Measurements from ENCODE around the gene SLC35F3. TPM values are rescaled to one million over a fixed set of nuclear protein-coding genes. Genes with fewer than 3 reads are reported as not detected.

The SLC35F3 gene
- polyA plus RNA-seq, 3 donors = 0.42 to 0.75 (median 0.69) TPM

- no peak for DNase-seq (ENCODE audit: low read depth in 3 of 3, low spot score in 2 of 3)
These were observed 61.4 kb downstream of the SLC35F3 start for GRCh38 chr1:233965856-233966255.

DNA sequence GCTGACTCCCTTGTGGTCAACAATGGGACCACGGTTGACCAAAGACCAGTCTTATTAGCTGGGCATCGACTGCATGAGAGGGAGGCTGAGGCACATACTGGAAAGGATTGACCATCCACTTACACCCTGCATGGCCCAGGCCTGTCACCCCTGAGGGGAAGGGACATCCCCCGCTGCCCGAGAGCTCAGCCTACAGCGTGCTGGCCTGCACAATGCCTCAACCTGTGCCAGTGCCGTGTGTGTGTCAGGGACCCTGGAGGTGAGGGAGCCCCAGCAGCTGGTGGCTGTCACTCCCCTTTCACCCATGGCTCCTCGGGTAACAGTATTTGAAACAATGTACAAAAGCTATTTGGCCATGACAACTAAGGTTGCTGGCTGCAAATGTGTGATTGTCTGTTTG is 67.3 kb downstream of the SLC35F3 start:
- DNase-seq (ENCODE audit: low read depth in 3 of 3, low spot score in 2 of 3) = no peak

- no peak for DNase-seq (ENCODE audit: low read depth in 3 of 3, low spot score in 2 of 3)
These were observed 68.1 kb downstream of the SLC35F3 start for GRCh38 chr1:233972563-233972950.

DNA sequence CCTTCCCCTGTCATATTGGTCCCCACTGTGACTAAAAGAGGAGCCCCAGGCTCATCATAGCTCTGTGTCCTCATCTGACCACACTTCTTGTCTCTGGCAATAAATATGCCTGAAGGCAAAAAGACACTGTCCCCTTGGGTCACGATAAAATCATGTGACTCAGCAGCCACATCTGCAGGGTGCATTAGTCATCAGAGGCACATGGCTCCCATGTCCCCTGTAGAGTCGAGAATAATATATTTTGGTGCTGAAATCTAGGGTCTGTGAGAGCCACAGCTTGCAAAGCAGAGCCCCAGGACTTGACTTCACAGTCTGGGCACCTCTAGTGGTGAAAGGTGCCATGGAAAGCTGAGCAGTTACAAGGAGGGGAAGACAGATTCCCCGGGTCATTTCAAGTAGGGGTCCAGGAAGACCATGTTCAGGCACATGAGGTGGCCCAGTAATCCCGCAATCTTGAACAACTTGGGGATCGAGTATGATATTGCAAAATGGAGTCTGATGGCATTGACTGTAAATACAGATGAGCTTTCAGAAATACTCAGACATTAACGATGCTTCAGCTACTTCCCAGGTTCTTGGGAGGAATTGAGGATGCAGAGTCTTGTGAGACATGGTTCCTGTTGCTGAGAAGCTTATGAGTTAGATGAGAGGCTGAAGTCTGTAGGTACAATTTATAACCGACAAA is 68.6 kb downstream of the SLC35F3 start:
- no peak for DNase-seq (ENCODE audit: low read depth in 3 of 3, low spot score in 2 of 3)

DNA sequence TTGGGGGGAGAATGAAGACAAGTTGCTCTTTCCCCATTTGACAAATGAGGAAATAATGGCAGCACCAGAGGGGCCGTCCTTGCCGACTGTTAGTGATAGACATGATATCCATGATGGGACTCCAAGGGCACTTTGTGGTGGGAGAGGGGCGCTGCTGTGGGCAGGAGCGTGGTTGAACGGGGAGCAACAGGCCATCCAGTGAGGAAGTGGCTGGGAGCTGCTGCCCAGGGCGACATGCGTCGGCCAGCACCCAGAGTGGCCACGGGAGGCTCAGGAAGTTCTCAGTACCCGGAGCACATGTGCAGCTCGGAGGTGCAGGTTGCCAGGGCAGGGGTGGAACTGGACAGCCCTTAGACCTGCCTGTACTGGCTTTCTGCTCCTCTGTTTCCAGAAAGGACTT is 71.0 kb downstream of the SLC35F3 start:
- no peak for DNase-seq (ENCODE audit: low read depth in 3 of 3, low spot score in 2 of 3)

DNA sequence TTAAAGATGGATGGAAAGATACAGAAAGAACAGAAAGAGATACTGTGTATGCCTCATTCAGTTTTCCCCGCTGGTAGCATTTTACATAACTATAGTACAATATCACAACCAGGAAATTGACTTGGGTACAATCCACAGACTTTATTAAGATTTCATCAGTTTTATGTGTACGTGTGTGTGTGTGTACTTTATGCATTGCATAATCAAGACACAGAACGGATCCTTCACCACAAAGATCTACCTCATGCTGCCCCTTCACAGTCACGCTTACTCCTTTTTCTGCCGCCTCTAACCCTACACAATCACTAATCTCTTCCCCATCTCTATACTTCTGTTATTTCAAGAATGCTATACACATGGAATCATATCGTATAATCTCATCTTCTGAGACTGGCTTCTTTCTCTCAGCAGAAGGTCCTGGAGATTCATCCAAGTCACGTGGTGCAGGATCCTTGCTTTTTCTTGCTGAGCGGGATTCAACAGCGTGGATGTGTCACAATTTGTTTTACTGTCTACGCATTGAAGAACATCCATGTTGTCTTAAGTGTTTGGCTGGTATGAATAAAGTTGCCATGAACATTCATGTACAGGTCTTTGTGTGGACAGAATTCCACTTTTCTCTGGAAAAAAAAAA is 76.7 kb downstream of the SLC35F3 start:
- DNase-seq (ENCODE audit: low read depth in 3 of 3, low spot score in 2 of 3) = no peak

DNA sequence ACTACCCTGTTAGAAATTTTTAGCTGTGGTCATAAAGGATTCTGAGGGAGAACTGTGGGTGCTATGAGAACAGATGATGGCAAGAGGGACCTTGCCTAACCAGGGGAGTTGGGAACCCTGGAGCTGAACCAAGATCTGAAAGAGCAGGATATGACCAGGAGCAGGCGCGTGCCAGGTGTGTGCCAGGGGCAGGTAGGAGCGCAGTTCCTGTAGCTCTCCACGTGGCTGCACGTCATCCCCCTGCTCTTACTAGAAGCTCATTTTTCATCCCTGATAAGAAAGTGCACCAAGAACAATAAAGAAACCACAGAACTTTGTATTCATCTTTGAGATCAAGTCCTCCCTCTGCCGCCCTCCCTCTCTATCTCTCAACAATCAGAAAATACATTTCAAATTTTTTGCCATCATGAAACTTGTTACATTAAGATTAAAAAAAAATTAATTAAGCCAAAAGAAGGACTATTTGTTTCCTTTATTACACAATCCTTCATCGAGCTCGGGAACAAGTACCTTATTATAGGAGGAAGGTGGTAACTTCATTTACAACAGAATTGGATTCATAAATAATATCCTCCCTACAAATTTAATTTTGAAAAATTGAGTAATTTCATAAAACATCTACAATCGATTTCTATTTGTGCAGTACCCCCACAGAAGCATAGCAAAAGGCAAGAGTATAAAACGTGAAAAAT is 78.5 kb downstream of the SLC35F3 start:
- no peak for DNase-seq (ENCODE audit: low read depth in 3 of 3, low spot score in 2 of 3)

DNA sequence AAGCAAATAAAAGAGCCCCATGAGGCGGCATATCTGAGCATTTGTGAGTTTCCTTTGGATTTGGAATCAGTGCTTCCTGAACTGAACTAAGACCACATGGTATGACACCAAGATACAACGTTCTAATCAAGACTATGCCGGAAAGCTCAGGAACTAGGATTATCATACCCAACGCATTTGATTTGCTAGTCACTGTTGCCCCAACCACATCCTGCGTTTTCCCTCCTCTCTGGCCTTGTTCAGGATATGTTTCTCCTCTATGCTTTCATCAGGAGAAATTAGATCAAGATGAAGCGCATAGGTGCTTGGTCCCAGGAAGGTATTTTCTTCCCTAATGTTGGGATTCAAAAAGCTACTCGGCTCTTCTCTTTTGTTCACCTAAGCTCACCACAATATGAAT is 79.3 kb downstream of the SLC35F3 start:
- DNase-seq (ENCODE audit: low read depth in 3 of 3, low spot score in 2 of 3) = no peak

GRCh38 chr1:233988963-233989696 is 84.7 kb downstream of the SLC35F3 start:
- no peak for DNase-seq (ENCODE audit: low read depth in 3 of 3, low spot score in 2 of 3)

DNA sequence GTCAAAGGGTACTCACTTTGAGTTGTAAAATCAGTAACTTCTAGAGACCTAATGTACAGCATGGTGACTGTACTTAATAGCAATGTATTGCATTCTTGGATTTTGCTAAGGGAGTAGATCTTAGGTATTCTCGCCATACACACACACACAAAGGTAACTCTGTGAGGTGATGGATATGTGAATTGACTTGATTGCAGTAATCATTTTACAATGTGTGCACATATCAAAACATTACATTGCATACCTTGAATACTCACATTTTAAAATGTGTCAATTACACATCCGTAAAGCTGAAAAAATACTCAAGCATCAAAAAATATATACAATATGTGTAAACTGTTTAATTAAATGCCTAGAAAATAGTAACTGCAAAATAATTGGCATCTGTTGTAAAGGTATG is 86.0 kb downstream of the SLC35F3 start:
- no peak for DNase-seq (ENCODE audit: low read depth in 3 of 3, low spot score in 2 of 3)

DNA sequence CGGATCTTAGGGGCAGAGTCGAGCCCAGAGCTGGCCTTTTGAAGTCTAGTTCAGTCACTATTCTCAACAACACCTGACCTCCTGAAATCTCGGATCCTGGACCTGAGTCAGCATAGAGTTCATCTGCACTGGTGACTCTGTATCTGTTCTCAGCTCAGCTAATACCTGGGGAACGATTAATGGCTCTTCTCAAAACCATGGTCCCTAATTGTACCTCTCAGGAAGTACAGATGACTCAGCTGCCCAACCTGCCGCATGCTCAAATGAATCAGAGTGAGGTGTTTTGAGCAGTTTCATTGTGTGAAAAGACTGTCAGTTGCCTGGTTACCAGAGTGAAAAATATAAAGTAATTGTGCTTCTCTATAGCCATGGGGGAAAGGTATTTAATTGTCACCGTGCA is 89.2 kb downstream of the SLC35F3 start:
- DNase-seq (ENCODE audit: low read depth in 3 of 3, low spot score in 2 of 3) = no peak

DNA sequence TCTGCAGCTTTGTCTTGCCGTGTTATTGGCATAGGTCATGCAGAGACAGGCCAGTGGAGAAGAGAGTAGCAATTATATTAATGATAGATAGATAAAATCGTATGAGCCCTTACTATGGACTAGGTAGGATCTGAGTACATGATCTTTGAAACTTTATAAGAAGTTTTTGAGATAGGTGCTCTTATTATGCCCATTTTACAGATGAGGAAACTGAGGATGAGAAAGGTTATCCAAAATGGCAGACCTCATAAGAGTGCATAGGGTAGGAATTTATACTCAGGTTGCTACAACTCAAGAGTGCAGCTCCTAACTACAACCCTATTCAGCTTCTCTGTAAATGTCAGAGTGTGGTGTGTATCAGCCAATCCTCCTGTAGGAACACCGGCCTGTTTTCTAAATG is 89.6 kb downstream of the SLC35F3 start:
- no peak for DNase-seq (ENCODE audit: low read depth in 3 of 3, low spot score in 2 of 3)

DNA sequence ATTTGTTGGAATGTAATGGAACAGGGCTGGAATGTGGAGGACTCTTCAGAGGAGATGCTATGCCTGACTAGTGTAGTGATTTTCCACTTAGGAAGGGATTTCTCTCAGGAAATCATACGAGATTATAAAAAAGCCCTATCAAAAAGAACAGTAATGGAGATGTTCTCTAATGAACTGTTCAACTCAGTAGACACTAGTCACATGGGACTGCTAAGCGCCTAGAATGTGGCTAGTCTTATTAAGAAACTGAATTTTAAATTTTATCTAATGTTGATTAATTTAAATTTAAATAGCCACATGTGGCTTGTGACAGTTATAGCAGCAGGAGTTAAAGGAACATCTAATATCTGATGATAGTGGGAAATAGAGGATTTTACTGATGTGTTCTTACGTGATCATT is 94.0 kb downstream of the SLC35F3 start:
- DNase-seq (ENCODE audit: low read depth in 3 of 3, low spot score in 2 of 3) = no peak

DNA sequence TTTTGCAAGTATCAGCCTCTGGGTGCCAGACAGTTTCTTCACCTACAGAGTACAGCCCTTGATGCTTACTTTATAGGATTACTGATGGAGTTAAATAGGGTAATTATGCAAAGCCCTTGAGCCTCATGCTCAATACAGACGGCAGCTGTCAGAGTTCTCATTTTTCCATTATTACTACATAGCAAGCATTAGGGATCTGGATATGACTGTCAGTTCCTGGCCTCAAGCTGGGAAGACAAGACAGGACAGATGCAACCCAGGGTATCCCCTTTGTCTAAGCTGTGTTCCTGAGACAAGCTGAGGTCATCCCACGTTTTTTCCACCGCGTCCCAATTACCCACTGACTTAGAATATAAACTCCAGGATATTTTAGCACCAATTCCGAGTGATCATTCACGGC is 94.4 kb downstream of the SLC35F3 start:
- DNase-seq (ENCODE audit: low read depth in 3 of 3, low spot score in 2 of 3) = no peak

GRCh38 chr1:234000557-234001041 is 96.1 kb downstream of the SLC35F3 start:
- DNase-seq (ENCODE audit: low read depth in 3 of 3, low spot score in 2 of 3) = no peak

DNA sequence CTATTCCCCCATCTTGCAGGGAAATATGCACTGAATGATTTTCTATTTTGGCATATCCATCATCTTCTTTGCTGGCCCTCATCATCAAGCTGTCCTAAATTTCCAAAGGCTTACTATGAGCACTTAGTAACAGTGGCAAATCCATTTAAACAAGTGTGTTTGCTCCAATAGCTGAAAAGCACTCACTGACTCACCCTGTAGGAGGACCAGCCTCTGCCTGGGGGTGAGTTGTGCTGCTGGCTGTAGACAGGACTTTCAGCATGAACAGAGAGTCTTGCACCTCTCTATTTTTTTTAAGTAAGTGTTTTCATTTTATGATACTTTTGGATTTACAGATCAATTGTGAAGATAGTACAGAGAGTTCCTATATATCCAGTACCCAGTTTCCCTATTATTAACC is 97.3 kb downstream of the SLC35F3 start:
- DNase-seq (ENCODE audit: low read depth in 3 of 3, low spot score in 2 of 3) = no peak

GRCh38 chr1:234004591-234004990 is 100.1 kb downstream of the SLC35F3 start:
- DNase-seq (ENCODE audit: low read depth in 3 of 3, low spot score in 2 of 3) = no peak

DNA sequence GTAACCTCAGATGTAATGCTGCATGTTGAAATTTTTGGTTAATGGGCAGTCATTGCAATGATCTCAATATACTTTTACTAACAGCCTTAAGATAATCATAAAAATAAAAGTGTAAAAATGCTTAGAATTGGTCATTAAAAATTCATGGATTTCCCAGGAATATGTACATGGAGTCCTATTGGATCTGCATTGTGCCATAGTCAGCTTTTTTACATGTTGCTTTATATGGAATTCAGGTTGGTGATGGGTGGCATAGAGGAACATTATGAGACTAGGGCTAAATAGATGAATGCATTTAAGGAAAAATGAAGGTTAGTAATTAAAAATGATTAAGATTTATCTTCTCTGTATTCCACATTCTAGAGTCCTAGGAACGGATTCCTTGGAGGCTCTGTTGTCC is 103.2 kb downstream of the SLC35F3 start:
- DNase-seq (ENCODE audit: low read depth in 3 of 3, low spot score in 2 of 3) = no peak

- no peak for DNase-seq (ENCODE audit: low read depth in 3 of 3, low spot score in 2 of 3)
These were observed 104.1 kb downstream of the SLC35F3 start for GRCh38 chr1:234008591-234008990.

GRCh38 chr1:234009668-234010067 is 105.2 kb downstream of the SLC35F3 start:
- no peak for DNase-seq (ENCODE audit: low read depth in 3 of 3, low spot score in 2 of 3)

DNA sequence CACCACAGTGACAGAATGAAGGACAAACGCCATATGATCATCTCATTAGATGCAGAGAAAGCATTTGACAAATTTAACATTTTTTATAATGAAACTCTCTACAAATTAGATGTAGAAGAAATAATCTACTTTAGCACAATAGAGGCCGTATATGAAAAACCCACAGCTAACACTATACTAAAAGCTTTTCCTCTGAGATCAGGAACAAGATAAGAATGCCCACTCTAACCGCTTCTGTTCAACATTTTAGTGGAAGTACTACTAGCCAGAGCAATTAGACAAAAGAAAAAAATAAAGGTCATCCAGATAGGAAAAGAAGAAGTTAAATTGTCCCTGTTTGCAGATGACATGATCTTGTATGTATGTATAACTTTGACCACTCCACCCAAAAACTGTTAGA is 109.7 kb downstream of the SLC35F3 start:
- DNase-seq (ENCODE audit: low read depth in 3 of 3, low spot score in 2 of 3) = no peak

Data from right renal cortex interstitium (tissue), 3 donors.